Measurements from ENCODE around the gene TNFRSF1A.

GRCh38 chr12:6367065-6367968 lies 25.4 kb upstream of the TNFRSF1A start:
- peak in 1 of 4 experiments; percentile 28 for TF ChIP-seq CTCF (IDR thresholded peaks at IDR 0.05)
- TF ChIP-seq POLR2A (IDR thresholded peaks at IDR 0.05) = no peak
- peak; percentile 45 for TF ChIP-seq POLR2AphosphoS5 (IDR thresholded peaks at IDR 0.05)
